ENCODE measurements around the gene CHPF.

DNA sequence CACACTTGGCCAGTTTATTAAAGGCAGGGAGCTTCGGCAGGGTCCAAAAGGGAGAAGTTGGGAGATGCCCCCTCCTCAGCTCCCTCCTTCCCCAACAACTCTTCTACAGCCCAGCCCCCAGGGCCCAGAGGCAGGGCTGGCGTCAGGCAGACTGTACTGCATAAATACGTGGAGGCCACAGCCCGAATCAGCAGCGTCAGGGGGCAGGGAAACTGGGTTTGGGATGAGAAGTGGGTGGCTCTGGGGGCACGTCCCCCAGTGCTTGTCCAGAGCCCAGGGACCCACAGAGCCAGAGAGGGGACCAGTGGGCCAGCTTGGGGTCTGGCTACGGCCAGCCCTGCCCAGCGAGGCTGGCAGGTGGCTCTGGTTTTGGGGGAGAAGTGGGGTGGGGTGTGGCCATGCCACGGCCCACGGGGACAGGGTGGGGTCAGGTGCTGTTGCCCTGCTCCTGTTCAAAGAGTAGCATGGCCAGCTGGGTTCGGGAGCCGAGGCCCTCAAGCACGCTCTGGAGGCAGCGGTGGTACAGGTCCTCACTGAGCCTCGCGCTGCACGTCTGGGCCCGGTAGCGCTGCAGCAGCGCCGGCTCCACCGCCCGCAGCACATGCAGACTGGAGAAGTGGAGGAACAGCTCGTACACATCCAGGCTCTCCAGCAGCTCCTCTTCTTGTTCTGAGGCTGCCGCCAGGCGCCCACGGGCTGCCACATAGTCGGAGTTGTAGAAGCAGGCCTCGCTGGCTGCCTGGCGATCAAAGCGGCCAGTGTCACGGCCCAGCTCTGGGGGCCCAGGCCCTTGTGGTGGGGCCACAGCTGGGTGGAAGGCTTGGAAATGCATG, 4.4 kb downstream of the CHPF start:
- no peak for TF ChIP-seq CTCF (IDR thresholded peaks at IDR 0.05)
- TF ChIP-seq POLR2A (IDR thresholded peaks at IDR 0.05), result no peak

Data from body of pancreas (tissue), 4 donors.